HG03439 (cell line): ENCODE data around the gene PARD3.

Experiments
- ATAC-seq: cut with Tn5 transposase; IDR thresholded peaks from one replicate; pipeline ENCODE4 v1.9.1; 2021; ENCODE audit warnings: mild to moderate bottlenecking, moderate library complexity; ENCODE audit not compliant: unreplicated experiment

PARD3 gene

DNA sequence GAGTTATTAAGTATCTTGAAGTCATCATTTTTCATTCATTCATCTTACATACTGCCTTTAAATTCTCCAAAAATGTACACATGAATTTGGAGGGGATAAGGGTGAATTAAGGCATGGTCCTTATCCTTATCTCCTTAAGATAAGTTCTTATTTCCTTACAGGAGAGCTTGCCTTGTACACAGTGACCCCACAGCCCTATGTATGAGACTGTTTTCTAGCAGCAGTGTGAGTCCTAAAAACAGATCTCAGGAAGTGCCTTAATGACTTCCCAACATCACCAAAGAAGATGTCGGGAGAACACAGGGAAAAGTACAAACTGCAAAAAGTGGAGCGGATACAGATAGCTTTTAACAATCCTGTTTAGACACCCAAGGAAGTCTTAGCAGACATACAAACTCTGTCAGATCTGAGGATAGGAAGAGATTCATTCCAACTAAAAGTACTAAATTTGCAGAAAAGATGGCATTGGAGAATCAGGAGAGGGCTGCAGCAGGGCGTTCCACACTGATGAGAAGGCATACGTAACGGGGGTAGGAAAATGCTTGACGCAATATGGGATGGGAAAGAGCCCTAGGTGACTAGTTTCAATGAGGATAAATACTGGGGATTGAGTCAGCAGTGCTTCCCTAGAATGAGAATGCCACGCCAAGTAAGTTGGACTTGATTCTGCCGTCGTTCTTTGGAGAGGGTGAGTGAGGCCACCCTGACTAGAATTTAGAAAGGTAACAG, 570.2 kb downstream of the PARD3 start:
- no peak for ATAC-seq

DNA sequence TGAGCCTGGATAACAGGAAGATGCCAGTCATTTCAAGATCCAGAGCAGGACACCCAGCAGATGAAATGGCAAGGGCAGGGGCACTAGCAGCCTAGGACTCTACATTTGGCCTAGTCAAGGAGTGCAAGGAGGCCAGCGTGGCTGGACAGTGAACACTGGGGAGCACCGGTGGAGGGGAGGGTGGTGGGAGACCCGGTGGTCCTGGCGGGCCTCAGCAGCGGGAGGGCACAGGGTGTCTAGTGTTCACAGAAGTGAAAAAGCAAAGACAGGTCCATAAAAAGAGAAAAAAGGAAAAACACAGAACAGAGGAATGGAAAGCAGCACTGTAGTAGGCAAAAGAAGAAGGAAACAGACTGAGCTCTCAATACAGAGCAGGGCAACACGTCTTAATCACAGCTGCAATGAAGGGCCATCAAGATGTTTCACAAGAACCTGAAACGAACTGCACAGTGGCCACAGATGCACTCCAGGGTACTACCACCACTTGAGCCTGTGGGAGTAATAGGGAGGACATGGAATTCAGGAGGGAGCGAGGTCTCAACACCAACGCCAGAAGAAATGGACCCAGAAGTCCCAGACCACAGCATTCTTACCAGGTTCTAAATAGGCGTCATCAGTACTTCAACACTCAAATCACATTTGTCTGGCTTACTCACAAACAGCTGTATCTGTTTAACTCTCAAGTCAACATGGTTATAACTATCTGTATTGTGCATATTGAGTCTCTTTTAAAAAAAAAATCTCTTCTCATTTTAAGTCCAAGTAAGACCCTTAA, 573.7 kb downstream of the PARD3 start:
- ATAC-seq, result no peak

- ATAC-seq, result no peak
These were observed 575.1 kb downstream of the PARD3 start for GRCh38 chr10:34240039-34240438.

DNA sequence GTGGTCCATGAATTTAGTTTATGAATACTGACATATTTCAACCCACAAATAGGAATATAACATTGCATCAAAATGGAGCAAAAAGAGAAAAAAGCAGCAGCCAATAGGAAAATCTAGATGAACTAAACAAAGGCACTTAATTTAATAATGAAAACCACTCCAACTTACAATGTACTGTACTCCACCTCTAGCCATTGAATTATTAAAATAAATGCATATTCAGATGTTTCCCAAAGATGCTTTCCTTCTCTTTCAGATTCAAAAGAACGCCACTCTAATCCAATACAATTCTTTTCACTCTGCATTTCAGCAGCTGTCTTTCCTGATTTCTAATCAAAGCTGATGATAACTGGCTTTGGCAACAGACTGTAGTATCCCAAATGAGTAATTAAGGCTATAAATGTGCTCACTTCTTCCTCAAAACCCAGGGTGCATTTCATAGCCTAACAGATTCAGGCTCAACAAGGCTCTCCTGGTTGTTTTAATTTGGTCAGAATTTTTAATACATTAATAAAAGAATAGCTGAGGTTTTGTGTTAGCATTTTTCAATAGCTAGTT, 577.1 kb downstream of the PARD3 start:
- ATAC-seq, result no peak

DNA sequence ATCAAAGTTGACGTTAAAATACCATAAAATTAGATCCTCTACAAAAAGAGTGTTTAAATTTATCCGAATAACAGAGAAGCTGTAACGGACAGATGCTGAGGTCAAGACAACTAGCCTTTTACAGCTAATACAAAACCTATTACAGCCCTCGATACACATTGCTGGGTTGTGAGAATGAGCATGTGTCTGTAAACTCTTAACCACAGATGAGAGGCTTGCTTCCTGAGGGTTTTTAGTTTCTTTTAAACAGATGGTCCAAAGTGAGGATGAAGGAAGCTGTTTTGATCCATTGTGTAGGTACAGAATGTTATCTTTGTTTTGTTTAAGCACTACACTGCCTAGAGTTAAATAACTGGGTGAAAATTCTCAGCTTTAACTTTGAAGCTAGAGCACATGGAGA, 578.2 kb downstream of the PARD3 start:
- ATAC-seq, result no peak

DNA sequence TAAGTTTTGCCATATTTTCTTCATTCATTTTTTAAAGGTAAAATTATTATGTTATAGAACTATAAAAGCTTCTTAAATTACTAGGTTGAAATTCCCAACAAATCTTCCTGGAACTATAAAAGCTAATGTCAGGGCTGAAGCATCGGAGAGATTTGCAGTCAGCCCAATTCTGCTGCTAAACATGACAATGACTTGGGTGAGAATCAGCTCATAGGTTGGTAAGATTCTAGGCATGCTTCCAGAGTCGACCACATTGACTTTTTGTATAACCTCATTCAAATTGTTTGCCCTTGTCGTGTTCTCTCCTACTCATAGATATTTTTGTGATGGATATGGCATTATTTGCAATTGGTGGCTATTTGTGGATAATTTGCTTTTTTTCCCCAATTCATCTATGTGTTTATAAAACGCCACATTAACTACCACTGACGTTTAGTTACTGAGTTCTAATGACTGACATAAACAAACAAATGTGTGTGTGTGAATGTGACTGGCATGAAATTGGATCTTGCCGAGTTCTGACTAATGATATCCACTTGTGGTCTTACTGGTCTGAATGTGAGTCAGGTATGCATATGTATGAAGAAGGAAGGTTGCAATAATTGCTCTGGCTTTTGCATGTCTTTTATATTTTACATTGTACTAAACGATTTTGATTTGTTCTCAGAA, 579.8 kb downstream of the PARD3 start:
- no peak for ATAC-seq

DNA sequence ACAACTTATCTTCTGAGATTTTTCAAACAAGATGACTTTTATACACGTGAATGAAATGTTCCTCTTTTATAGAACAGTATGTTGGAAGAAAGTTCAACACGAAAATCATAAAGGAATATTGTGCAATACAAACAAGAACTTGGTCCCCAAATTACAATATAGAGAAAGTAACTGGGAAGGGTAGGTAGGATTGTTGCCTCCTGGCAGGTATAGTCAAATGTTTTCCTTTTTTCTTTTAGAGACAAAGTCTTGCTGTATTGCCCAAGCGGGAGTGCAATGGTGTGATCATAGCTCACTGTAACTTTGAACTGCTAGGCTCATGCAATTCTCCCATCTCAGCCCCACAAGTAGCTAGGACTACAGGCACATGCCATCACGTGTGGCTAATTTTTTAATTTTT, 582.6 kb downstream of the PARD3 start:
- ATAC-seq, result no peak

- ATAC-seq, result no peak
These were observed 583.5 kb downstream of the PARD3 start for GRCh38 chr10:34231441-34232180.

DNA sequence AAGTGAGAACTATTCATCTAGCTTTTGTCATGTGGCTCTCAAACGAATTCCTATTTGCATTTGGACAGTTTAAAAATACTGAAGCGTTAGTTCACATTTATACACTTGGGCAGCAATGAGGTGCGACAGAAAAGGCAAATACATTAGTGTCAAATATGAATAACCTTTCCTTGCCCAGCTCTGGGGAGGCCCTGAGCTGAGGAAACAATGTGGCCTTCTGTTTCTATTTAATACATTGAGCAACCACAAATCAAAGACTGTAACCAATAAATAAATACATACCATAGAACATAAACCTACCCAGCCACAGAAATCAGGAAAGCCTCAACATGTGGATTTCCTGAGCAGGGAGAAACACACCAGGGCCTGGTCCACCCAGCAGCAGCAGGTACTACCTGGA, 585.2 kb downstream of the PARD3 start:
- no peak for ATAC-seq

DNA sequence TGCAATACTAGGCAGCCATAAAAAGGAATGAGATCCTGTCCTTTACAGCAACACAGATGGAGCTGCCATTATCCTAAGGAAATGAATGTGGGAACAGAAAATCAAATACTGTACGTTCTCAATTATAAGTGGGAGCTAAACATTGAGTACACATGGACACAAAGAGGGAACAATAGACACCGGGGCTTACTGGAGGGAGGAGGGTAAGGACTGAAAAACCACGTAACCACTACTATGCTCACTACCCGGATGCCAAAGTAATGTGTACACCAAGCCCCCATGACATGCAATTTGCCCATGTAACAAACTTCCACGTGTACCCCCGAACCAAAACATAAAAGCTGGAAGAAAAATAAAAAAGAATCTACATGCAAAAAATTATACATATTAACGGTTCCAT, 587.0 kb downstream of the PARD3 start:
- no peak for ATAC-seq

- ATAC-seq, result no peak
These were observed 590.5 kb downstream of the PARD3 start for GRCh38 chr10:34224639-34225038.

DNA sequence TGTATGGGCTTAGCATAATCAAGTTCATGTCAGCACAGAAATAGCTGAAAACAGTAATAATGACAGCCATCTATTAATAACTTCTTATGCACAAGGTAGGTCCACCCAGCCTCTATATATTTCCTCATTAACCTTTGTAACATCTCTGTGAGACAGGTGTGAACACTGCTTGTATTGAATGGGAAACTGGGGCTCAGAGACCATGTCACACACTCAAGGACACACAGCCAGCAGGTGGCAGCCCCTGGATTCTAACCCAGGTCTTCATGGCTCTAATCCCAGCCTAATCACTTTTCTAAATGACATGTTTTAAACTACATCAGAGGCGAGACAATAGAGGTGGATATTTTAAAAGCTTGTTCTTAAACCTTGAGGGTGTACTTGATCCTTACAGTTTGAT, 591.4 kb downstream of the PARD3 start:
- ATAC-seq, result no peak

DNA sequence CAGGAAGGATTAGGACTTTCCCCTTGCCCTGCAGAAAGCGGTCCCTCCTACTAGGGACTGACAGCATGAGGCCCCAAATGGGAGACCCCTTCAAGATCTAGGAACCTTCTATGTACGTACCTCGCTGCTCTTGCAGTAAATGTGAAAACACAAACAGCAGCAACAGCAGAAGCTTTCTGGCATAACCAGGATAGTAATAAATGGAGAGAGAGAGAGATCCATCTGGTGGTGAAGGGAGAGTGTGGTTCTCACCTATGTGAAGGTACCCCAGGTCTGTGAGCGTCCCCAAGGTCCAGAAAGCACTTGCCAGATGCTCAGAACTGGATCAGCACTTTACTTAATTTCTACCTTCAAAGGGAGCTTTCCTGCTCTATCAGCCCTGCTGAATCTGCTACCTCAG, 592.7 kb downstream of the PARD3 start:
- ATAC-seq, result no peak

DNA sequence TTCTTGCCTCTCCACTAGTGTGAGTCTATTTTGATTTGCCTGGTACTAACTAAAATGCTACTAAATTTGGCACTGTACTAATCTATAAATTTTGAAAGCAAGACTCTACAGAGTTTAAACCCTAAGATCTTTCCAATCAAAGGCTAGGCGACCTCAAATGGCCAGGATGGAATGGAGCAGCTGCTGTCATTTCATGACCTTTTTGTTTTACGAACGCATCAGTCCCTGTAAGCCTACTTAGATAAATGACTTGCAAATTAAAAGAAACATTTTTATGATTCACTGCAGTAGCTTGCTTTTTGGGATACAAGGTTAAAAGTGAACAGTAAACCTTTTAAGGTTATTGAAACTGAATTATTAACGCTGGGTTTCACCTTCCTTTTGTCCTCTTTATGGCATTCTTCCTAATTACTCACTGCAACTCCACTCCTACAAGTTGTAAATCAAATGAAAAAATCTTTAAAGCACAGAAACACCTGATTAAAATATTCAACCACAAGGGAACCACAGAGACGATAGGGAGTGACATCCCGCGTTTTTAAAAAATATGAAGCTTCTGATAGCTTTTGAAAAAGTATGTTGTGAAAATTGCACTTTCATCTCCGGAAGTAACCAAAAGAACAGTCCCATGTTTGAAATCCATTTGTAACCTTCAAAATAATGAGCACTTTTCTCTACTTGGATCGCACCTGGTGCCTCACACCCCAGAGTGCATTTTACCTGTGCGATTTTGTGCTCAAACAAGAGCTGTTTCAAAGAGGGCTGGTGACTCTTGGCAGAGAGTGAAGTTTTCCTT, 595.1 kb downstream of the PARD3 start:
- ATAC-seq, result no peak

GRCh38 chr10:34217524-34217923, 597.6 kb downstream of the PARD3 start:
- no peak for ATAC-seq

DNA sequence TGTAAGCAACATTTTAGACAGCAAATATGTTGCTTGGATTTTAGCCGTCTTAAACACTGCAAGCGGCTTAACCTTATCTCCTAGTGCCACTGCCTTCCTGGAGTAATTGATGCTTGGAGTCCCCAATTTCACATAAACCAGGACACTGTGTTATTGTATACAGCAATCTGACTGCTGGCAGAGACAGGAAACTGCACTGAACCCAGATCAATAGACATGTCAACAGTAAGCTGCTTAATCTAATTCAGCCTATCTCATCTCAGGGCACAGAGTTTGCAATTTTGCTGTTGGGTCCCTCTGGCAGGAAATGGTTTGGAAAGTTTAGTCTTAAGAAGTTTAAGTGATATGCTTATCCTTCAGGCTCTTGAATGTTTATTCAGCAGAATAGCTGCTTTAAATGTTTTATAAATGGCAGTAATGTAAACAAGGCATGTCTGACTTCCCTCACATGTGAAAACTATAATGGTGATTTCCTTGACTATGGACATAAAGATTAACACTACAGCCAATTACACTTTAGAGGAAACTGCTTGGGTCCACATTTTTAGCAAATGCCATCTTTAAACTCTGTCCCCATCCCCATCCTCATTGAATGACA, 598.6 kb downstream of the PARD3 start:
- ATAC-seq, result no peak

- ATAC-seq, result no peak
These were observed 601.3 kb downstream of the PARD3 start for GRCh38 chr10:34213805-34214197.

DNA sequence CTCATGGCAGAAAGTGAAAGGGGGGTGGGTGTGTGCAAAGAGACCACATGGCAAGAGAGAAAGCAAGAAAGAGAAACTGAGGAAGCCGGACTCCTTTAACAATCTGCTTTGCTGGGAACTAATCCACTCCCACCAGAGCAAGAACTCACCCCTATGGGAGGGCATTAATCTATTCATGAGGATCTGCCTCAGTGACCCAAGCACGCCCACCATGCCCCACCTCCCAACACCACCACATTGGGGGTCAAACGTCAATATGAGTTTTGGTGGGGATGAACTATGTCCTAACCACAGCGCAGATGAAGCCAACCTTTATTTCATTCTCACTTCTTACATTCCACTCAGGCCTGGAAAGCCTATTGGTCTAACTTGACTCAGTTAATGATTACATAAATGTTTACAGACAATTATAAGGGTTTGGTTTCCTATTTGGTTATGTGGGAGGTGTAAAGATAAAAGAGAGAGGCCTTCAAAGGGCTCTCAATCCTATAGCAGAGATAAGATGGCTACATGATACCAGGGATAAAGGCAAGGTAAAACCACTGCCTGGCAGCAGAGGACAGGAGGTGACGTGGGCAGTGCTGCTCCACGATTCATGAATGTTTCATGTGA, 601.8 kb downstream of the PARD3 start:
- ATAC-seq, result no peak

DNA sequence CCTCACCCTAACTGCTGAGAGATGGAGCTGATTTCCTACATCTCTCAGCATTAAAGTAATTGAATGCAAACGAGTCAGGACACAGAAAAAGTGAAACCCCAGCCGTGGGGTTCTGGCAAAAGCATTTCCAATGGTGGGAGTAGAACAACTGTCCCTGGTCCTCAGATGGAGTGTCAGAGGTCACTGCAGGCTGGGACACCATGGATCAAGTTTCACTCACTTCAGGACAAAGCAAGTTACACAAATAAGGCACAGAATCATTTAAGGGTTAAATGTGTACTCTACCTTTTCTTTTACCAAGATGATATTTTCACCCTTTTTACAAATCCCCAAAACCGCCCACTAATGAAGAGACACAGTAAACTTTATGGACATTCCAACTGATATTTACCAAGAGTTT, 607.8 kb downstream of the PARD3 start:
- ATAC-seq, result no peak

GRCh38 chr10:34206935-34207268, 608.2 kb downstream of the PARD3 start:
- ATAC-seq, result no peak
